SK-N-SH treated with all-trans-retinoic acid at 6 μM for 48 hours (cell line): ENCODE data around the gene CTNNA3.

Experiments
- ATAC-seq: fragments of 200-7000 bp; cut with Tn5 transposase; 3 replicates; pipeline ENCODE4 v1.9.1; 2020; ENCODE audit warnings: mild to moderate bottlenecking, moderate library complexity
- ARNTL ChIP-seq: fragments of 450-650 bp; formaldehyde crosslinking; IDR thresholded peaks from 2 replicates; pipeline ENCODE4 v1.5.0; 2020; ENCODE audit warnings: low read depth, mild to moderate bottlenecking, moderate library complexity, borderline replicate concordance
- CSDC2 ChIP-seq: fragments of 250-450 bp; sonication (Bioruptor Pico); IDR thresholded peaks from 2 replicates; pipeline ENCODE4 v1.5.0; 2020; ENCODE audit warnings: mild to moderate bottlenecking, moderate library complexity
- GLIS3 ChIP-seq: fragments of 250-450 bp; sonication (Bioruptor Pico); IDR thresholded peaks from 2 replicates; pipeline ENCODE4 v1.5.0; 2020; ENCODE audit warnings: mild to moderate bottlenecking, moderate library complexity
- ISL1 ChIP-seq: fragments of 250-450 bp; sonication (Bioruptor Pico); IDR thresholded peaks from 2 replicates; pipeline ENCODE4 v2.1.2; 2022; ENCODE audit warnings: mild to moderate bottlenecking, moderate library complexity
- OSR1 ChIP-seq: fragments of 250-450 bp; sonication (Bioruptor Pico); IDR thresholded peaks from 2 replicates; pipeline ENCODE4 v1.8.0; 2022; ENCODE audit warnings: moderate library complexity, mild to moderate bottlenecking, inconsistent platforms
- PPARA ChIP-seq: fragments of 250-450 bp; sonication (Bioruptor Pico); IDR thresholded peaks from 2 replicates; pipeline ENCODE4 v1.5.0; 2020; ENCODE audit warnings: mild to moderate bottlenecking, borderline replicate concordance
- RARB ChIP-seq: fragments of 250-450 bp; sonication (Bioruptor Pico); IDR thresholded peaks from 2 replicates; pipeline ENCODE4 v1.8.0; 2021; ENCODE audit warnings: mild to moderate bottlenecking, moderate library complexity
- SNAI2 ChIP-seq: fragments of 250-450 bp; sonication (Bioruptor Pico); IDR thresholded peaks from 2 replicates; pipeline ENCODE4 v1.5.0; 2020; ENCODE audit warnings: mild to moderate bottlenecking, moderate library complexity
- TCF4 ChIP-seq: fragments of 250-450 bp; sonication (Bioruptor Pico); IDR thresholded peaks from 2 replicates; pipeline ENCODE4 v1.8.0; 2021; ENCODE audit warnings: mild to moderate bottlenecking, moderate library complexity, borderline replicate concordance
- TOX ChIP-seq: fragments of 250-450 bp; sonication (Bioruptor Pico); IDR thresholded peaks from 2 replicates; pipeline ENCODE4 v1.8.0; 2021; ENCODE audit warnings: mild to moderate bottlenecking, moderate library complexity, borderline replicate concordance
- ZFP30 ChIP-seq: fragments of 450-650 bp; formaldehyde crosslinking; IDR thresholded peaks from 2 replicates; pipeline ENCODE4 v1.5.0; 2022; ENCODE audit warnings: mild to moderate bottlenecking, moderate library complexity
- ZNF565 ChIP-seq: fragments of 450-650 bp; formaldehyde crosslinking; conservative IDR thresholded peaks from 2 replicates; pipeline ENCODE4 v1.5.0; 2020; ENCODE audit warnings: low read depth, mild to moderate bottlenecking, moderate library complexity
- ZNF70 ChIP-seq: fragments of 450-650 bp; formaldehyde crosslinking; IDR thresholded peaks from 2 replicates; pipeline ENCODE4 v1.5.0; 2020; ENCODE audit warnings: mild to moderate bottlenecking, moderate library complexity
- ZNF8 ChIP-seq: fragments of 450-650 bp; formaldehyde crosslinking; IDR thresholded peaks from 2 replicates; pipeline ENCODE4 v1.5.0; 2020; ENCODE audit warnings: mild to moderate bottlenecking, moderate library complexity
- TF ChIP-seq, protein P1 (sequence below): fragments of 250-450 bp; sonication (Bioruptor Pico); IDR thresholded peaks from 2 replicates; pipeline ENCODE4 v1.8.0; 2021; ENCODE audit warnings: low read depth, mild to moderate bottlenecking, moderate library complexity, borderline replicate concordance
- TF ChIP-seq, protein P2 (sequence below): fragments of 250-450 bp; sonication (Bioruptor Pico); IDR thresholded peaks from 2 replicates; pipeline ENCODE4 v1.5.1; 2021; ENCODE audit warnings: mild to moderate bottlenecking, moderate library complexity
- TF ChIP-seq, protein P3 (sequence below): fragments of 250-450 bp; sonication (Bioruptor Pico); IDR thresholded peaks from 2 replicates; pipeline ENCODE4 v1.8.0; 2020; ENCODE audit warnings: mild to moderate bottlenecking, moderate library complexity, borderline replicate concordance
- TF ChIP-seq, protein P4 (sequence below): fragments of 250-450 bp; sonication (Bioruptor Pico); IDR thresholded peaks from 2 replicates; pipeline ENCODE4 v1.5.0; 2020; ENCODE audit warnings: mild to moderate bottlenecking, moderate library complexity

Gene CTNNA3

DNA sequence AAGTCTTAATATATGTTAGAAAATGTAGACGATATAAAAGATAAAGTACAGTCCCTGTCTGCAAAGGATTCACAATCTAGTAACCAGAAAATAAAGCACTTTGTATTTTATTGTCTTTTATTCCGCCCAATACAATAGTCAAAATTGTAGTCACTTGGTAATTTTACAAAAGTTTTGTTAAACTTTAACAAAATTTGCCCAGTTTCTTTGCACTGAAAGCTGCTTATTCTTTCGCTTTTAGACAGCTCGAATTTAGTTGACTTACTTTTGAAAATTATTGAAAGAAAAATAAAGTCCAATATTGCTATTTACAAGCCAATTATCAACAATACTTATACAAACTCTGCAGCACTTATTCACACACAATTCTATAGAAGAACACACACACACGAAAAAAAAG, 1305.1 kb downstream of the CTNNA3 start:
- TF ChIP-seq CSDC2 (CRISPR knock-in tag) (no peak), PPARA (CRISPR knock-in tag) (no peak), GLIS3 (no peak), ARNTL (no peak), ZNF70 (CRISPR knock-in tag) (no peak), ZNF8 (no peak)
- TF ChIP-seq, protein P1, sequence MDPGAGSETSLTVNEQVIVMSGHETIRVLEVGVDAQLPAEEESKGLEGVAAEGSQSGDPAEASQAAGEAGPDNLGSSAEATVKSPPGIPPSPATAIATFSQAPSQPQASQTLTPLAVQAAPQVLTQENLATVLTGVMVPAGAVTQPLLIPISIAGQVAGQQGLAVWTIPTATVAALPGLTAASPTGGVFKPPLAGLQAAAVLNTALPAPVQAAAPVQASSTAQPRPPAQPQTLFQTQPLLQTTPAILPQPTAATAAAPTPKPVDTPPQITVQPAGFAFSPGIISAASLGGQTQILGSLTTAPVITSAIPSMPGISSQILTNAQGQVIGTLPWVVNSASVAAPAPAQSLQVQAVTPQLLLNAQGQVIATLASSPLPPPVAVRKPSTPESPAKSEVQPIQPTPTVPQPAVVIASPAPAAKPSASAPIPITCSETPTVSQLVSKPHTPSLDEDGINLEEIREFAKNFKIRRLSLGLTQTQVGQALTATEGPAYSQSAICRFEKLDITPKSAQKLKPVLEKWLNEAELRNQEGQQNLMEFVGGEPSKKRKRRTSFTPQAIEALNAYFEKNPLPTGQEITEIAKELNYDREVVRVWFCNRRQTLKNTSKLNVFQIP (CRISPR knock-in tag): no peak

DNA sequence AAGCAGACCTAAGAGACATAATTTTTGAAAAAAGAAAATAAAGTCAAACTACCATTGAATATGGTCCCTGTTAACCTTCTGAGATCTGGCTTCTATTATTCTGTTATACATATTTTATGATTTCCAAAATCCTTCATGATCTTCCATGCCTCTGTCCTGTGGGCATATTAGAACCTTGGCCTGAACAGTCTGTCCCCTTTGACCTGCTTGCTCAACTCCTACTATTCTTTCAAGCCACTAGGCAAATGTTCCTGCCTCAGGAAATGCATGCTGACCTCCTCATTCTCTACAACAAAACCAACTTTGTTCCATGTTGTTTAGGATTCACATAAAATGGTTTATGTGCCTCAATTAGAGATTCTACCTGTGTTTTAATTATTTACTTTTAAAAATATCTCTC, 1315.0 kb downstream of the CTNNA3 start:
- no peak for TF ChIP-seq CSDC2 (CRISPR knock-in tag)
- TF ChIP-seq ISL1 (CRISPR knock-in tag): no peak
- no peak for TF ChIP-seq TOX
- TF ChIP-seq ZNF565 (CRISPR knock-in tag): no peak
- no peak for TF ChIP-seq ZFP30 (CRISPR knock-in tag)
- no peak for TF ChIP-seq SNAI2 (CRISPR knock-in tag)
- TF ChIP-seq, protein P2, sequence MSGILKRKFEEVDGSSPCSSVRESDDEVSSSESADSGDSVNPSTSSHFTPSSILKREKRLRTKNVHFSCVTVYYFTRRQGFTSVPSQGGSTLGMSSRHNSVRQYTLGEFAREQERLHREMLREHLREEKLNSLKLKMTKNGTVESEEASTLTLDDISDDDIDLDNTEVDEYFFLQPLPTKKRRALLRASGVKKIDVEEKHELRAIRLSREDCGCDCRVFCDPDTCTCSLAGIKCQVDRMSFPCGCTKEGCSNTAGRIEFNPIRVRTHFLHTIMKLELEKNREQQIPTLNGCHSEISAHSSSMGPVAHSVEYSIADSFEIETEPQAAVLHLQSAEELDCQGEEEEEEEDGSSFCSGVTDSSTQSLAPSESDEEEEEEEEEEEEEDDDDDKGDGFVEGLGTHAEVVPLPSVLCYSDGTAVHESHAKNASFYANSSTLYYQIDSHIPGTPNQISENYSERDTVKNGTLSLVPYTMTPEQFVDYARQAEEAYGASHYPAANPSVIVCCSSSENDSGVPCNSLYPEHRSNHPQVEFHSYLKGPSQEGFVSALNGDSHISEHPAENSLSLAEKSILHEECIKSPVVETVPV: no peak
- TF ChIP-seq, protein P3, sequence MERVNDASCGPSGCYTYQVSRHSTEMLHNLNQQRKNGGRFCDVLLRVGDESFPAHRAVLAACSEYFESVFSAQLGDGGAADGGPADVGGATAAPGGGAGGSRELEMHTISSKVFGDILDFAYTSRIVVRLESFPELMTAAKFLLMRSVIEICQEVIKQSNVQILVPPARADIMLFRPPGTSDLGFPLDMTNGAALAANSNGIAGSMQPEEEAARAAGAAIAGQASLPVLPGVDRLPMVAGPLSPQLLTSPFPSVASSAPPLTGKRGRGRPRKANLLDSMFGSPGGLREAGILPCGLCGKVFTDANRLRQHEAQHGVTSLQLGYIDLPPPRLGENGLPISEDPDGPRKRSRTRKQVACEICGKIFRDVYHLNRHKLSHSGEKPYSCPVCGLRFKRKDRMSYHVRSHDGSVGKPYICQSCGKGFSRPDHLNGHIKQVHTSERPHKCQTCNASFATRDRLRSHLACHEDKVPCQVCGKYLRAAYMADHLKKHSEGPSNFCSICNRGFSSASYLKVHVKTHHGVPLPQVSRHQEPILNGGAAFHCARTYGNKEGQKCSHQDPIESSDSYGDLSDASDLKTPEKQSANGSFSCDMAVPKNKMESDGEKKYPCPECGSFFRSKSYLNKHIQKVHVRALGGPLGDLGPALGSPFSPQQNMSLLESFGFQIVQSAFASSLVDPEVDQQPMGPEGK (CRISPR knock-in tag): no peak
- no peak for TF ChIP-seq OSR1 (CRISPR knock-in tag)
- TF ChIP-seq ARNTL: no peak
- no peak for TF ChIP-seq RARB
- no peak for TF ChIP-seq PPARA (CRISPR knock-in tag)
- TF ChIP-seq, protein P4, sequence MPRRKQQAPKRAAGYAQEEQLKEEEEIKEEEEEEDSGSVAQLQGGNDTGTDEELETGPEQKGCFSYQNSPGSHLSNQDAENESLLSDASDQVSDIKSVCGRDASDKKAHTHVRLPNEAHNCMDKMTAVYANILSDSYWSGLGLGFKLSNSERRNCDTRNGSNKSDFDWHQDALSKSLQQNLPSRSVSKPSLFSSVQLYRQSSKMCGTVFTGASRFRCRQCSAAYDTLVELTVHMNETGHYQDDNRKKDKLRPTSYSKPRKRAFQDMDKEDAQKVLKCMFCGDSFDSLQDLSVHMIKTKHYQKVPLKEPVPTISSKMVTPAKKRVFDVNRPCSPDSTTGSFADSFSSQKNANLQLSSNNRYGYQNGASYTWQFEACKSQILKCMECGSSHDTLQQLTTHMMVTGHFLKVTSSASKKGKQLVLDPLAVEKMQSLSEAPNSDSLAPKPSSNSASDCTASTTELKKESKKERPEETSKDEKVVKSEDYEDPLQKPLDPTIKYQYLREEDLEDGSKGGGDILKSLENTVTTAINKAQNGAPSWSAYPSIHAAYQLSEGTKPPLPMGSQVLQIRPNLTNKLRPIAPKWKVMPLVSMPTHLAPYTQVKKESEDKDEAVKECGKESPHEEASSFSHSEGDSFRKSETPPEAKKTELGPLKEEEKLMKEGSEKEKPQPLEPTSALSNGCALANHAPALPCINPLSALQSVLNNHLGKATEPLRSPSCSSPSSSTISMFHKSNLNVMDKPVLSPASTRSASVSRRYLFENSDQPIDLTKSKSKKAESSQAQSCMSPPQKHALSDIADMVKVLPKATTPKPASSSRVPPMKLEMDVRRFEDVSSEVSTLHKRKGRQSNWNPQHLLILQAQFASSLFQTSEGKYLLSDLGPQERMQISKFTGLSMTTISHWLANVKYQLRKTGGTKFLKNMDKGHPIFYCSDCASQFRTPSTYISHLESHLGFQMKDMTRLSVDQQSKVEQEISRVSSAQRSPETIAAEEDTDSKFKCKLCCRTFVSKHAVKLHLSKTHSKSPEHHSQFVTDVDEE (CRISPR knock-in tag): no peak
- no peak for TF ChIP-seq ZNF8
- no peak for TF ChIP-seq TCF4 (CRISPR knock-in tag)
- no peak for ATAC-seq

More for the DNA sequence above, 1305.1 kb downstream of the CTNNA3 start:
- no peak for ATAC-seq

DNA sequence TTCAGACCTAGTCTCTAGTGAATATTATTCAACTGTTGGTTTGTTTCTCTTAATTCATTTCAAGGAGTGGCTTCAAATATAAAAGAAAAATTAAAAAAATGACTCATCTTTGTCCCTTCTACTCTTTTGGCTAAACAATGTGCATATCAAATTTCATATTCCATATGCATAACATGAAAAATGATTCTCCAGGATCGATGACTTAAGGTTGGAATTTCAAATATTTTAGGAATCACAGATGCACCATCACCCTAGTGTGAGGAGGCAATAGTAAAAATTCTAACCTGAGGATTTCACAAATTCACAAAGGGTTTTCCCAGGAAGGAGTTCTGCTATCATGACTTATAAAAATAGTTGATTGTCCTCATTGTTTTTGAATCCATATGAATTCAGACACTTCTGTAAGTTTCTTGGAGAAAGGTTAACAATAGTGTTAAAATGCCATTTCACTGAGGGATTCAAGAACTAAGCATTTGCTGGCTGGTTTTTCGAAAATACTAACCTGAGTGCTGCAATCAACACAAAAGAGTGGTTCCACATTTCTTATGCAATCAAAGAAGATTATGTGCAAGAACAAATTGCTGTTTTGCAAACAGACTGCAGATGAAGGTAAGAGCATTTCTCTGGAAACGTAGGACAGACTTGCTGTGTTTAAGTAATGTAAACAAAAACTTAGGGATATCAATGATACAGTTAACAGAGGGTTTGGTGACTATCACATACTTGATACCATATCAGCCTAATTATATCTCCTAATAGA, 1317.7 kb downstream of the CTNNA3 start:
- no peak for ATAC-seq
- TF ChIP-seq, protein P4 (CRISPR knock-in tag): no peak
